Esophagus squamous epithelium (tissue), 4 donors: Measurements from ENCODE around the gene LHX1.

ENCODE experiments used
- POLR2A ChIP-seq, 4 donors: fragments of 450-650 bp; IDR thresholded peaks; one replicate each; pipeline ENCODE4 v1.6.1; 2017; ENCODE audit warnings: antibody characterized with exemption in 4 of 4, mild to moderate bottlenecking in 4 of 4, moderate library complexity in 3 of 4
- TF ChIP-seq, protein P1 (sequence below), 6 experiments: fragments of 450-650 bp in 4 of 6; fragments of 200-600 bp in 2 of 6; sonication (generic) in 2 of 6; IDR thresholded peaks; one replicate each; pipeline ENCODE4 v1.5.1; 2016 to 2019; ENCODE audit warnings: antibody characterized with exemption in 6 of 6, mild to moderate bottlenecking in 4 of 6, moderate library complexity in 4 of 6

DNA sequence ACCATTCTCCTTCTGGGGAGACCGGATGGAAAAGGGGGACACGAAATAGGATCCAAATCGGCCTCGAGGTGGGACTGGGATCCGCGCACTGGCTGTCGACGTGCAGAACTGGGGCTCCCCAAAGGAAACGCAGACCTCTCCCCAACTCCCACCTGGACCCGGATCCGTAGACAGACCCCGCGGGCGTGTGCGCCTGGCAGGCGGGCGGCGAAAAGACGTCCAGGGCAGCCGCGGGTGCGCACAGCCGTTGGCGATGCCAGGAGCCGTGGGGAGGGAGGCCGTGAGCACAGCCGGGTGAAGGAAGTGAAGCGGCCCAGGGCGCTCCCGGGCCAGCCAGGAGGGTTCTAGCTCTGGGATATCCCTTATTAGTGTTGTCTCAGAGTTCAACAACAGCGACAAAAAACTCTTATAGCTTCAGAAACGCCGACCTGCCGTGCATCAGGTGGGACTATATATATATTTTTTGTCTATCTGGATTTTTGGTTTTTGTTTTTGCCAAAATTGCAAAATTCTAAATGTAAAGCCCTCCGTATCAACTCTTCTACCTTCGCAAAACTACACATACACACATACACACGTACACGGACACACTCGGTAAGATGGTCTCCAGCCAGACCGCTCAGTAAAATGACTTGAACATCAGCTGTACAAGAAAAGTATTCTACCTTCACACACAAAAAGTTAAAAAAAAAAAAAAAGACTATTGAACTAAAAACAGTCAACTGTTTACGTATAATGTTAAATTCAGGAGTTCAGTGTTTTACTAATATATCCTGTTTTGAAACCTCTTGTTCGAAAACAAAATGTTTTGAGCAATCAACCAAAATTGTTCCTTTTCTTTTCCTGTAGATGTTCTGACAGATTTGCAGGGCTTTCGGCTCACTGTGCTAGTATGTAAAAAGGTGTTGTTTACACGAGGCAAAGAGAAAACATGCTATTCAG lies 6.2 kb downstream of the LHX1 start:
- no peak for TF ChIP-seq POLR2A (IDR thresholded peaks at IDR 0.05)
- TF ChIP-seq, protein P1, sequence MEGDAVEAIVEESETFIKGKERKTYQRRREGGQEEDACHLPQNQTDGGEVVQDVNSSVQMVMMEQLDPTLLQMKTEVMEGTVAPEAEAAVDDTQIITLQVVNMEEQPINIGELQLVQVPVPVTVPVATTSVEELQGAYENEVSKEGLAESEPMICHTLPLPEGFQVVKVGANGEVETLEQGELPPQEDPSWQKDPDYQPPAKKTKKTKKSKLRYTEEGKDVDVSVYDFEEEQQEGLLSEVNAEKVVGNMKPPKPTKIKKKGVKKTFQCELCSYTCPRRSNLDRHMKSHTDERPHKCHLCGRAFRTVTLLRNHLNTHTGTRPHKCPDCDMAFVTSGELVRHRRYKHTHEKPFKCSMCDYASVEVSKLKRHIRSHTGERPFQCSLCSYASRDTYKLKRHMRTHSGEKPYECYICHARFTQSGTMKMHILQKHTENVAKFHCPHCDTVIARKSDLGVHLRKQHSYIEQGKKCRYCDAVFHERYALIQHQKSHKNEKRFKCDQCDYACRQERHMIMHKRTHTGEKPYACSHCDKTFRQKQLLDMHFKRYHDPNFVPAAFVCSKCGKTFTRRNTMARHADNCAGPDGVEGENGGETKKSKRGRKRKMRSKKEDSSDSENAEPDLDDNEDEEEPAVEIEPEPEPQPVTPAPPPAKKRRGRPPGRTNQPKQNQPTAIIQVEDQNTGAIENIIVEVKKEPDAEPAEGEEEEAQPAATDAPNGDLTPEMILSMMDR (IDR thresholded peaks at IDR 0.05): no peak
